Bronchus fibroblast of lung (primary cell): ENCODE data around the gene MPO. TPM values are rescaled to one million over a fixed set of nuclear protein-coding genes. Genes with fewer than 3 reads are reported as not detected.

Experiments
- total RNA-seq: library from RNA; depleted of rRNA; stranded (reverse); fragments of >200 nt; gene quantifications from 2 replicates; pipeline ENCODE4 v1.2.3, GENCODE V29; 2015

The MPO gene, protein sequence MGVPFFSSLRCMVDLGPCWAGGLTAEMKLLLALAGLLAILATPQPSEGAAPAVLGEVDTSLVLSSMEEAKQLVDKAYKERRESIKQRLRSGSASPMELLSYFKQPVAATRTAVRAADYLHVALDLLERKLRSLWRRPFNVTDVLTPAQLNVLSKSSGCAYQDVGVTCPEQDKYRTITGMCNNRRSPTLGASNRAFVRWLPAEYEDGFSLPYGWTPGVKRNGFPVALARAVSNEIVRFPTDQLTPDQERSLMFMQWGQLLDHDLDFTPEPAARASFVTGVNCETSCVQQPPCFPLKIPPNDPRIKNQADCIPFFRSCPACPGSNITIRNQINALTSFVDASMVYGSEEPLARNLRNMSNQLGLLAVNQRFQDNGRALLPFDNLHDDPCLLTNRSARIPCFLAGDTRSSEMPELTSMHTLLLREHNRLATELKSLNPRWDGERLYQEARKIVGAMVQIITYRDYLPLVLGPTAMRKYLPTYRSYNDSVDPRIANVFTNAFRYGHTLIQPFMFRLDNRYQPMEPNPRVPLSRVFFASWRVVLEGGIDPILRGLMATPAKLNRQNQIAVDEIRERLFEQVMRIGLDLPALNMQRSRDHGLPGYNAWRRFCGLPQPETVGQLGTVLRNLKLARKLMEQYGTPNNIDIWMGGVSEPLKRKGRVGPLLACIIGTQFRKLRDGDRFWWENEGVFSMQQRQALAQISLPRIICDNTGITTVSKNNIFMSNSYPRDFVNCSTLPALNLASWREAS
- under 0.01 TPM in 1 of 2 replicates, not detected in the other for total RNA-seq

GRCh38 chr17:58280480-58281217 is at the start of gene MPO:
MPO (minus strand) TSS chr17:58280935; CDS start chr17:58280758, 177 bp downstream.

DNA sequence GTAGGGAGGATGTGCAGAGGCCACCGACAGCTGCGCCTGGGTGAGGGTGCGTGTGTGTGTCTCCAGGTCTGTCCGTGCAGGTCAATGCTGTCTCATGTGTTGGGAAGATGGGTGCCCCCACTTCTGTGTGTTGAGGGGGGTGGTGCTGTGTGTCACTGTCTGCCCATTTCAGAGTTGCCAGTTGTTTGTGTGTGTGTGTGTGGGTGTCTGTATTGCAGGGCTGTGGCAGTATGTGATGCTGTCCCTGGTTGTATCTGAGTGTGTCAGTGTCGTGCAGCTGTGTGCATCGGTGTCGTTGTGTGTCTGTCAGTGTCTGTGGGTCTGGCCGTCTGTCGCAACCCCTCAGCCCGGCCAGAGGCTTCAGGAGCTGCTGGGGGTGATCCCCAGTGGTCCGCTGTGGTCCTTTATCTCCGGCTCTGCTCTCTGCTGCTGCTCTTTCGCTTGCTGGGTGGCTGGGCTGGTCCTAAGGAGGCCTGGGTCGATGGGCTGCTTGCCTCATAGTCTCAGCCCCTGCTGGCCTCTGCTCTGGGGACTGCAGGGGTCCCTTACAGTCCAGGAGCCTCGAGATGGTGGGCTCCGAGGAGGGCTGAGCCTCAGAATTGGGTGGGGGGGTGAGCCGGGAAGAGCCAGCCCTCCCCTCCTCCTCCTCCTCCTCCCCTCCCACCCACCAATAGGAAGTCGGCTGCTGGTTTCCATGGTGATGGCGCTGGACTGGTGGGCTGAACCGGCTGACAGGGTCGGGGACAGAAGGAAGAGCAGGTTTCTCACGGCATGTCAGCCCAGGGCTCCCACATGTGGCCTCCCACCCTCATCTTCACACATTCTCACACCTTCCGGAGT is 47.7 kb upstream of the MPO start, which contains the start of gene TSPOAP1:
TSPOAP1 (minus strand) TSS at position 601 of the 840 bp plus-strand sequence. CDS start 875 bp downstream, outside the sequence.

GRCh38 chr17:58238147-58238634 is 42.5 kb downstream of the MPO start, which contains the start of gene LPO:
LPO (plus strand) TSS chr17:58238584; CDS start chr17:58242980, 4,396 bp downstream.

Other genes starting within 250 kb of the MPO start
- 11.4 and 11.6 TPM in 2 replicates for gene DYNLL2, start 197.5 kb downstream of the MPO start, total RNA-seq
- gene OR4D1, start 132.6 kb downstream of the MPO start, total RNA-seq, result not detected in 2 replicates
- not detected in 2 replicates for gene OR4D2, start 114.0 kb downstream of the MPO start, total RNA-seq
- not detected in 2 replicates for gene EPX, start 88.2 kb downstream of the MPO start, total RNA-seq
- gene MKS1, start 61.7 kb downstream of the MPO start, total RNA-seq, result 11.9 and 16.5 TPM in 2 replicates
- gene LPO, start 42.4 kb downstream of the MPO start, total RNA-seq, result not detected in 2 replicates
- gene TSPOAP1, start 47.9 kb upstream of the MPO start, total RNA-seq, result 0.34 and 2.7 TPM in 2 replicates
- gene SUPT4H1, start 71.3 kb upstream of the MPO start, total RNA-seq, result 55.8 and 72.2 TPM in 2 replicates
- under 0.01 TPM in 1 of 2 replicates, not detected in the other for gene RNF43, start 136.6 kb upstream of the MPO start, total RNA-seq
- gene HSF5, start 207.5 kb upstream of the MPO start, total RNA-seq, result under 0.01 and 0.34 TPM in 2 replicates
- gene MTMR4, start 233.7 kb upstream of the MPO start, total RNA-seq, result 38.7 and 49.3 TPM in 2 replicates